ENCODE measurements around the gene FGF5.

Gene FGF5

DNA sequence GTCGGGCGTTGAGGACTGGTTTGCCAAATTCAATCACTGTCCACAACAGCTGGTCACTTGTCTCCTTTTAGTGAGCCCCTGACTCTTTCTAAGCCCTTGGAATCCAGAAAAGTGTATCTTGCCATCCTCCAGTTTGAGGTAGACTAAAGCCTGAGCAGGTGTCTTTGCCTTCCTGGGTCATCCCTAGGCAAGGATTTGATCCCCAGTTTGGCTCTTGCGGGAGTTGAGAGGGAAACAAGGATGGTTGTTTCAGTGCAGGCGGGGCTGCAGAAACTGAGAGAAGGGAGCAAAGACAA, 2.2 kb upstream of the FGF5 start:
- no peak for TF ChIP-seq CTCF (IDR thresholded peaks at IDR 0.05; ENCODE audit: extremely low read depth, missing control alignments)
- no peak for DNase-seq (ENCODE audit: low spot score)

DNA sequence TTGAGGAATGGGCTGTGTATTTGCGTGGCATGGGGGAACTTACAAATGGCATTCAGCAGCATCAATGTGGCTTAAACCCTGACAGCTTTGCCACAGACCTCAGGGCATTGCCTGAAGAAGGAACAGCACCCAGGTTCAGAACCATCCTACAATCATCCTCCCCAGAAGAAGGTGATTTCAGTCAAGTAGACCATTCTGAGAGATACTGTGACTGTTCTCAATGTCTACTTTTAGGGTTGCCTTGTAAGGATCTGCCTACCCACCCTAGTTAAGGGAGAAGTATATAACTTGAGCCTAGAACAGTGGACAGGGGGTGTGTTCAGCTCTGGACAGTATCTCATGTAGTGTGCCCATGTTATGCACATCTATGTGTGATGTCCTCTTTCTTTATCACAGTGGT, 1.6 kb upstream of the FGF5 start:
- no peak for TF ChIP-seq CTCF (IDR thresholded peaks at IDR 0.05; ENCODE audit: extremely low read depth, missing control alignments)
- DNase-seq (ENCODE audit: low spot score), result no peak

GRCh38 chr4:80265571-80266252, 752 bp upstream of the FGF5 start:
- TF ChIP-seq CTCF (IDR thresholded peaks at IDR 0.05; ENCODE audit: extremely low read depth, missing control alignments), result no peak
- DNase-seq (ENCODE audit: low spot score), result no peak

DNA sequence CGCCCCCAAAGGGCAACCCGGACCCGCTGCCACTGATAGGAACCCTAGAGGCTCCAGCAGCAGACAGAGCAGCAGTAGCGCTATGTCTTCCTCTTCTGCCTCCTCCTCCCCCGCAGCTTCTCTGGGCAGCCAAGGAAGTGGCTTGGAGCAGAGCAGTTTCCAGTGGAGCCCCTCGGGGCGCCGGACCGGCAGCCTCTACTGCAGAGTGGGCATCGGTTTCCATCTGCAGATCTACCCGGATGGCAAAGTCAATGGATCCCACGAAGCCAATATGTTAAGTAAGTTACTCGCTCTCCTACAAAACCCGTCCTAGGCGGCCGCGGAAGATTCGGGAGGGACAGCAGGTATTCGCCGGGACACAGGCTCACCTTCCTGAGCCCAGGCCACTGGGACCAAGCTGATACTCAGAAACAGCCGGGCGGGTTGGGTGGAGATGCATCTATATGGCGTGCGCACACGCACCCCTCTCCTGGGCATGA, 477 bp downstream of the FGF5 start:
- TF ChIP-seq CTCF (IDR thresholded peaks at IDR 0.05; ENCODE audit: extremely low read depth, missing control alignments), result no peak
- DNase-seq (ENCODE audit: low spot score), result no peak

- DNase-seq (ENCODE audit: low spot score), result no peak
- TF ChIP-seq CTCF (IDR thresholded peaks at IDR 0.05; ENCODE audit: extremely low read depth, missing control alignments), result no peak
These were observed 1.8 kb downstream of the FGF5 start for GRCh38 chr4:80268081-80268823.

GRCh38 chr4:80268936-80269335, 2.5 kb downstream of the FGF5 start:
- TF ChIP-seq CTCF (IDR thresholded peaks at IDR 0.05; ENCODE audit: extremely low read depth, missing control alignments), result no peak
- no peak for DNase-seq (ENCODE audit: low spot score)

GRCh38 chr4:80270321-80270720, 3.9 kb downstream of the FGF5 start:
- no peak for TF ChIP-seq CTCF (IDR thresholded peaks at IDR 0.05; ENCODE audit: extremely low read depth, missing control alignments)
- no peak for DNase-seq (ENCODE audit: low spot score)

Measured in GM20000 (cell line).